K562 (cell line): ENCODE results near the gene FERMT3. TPM values are rescaled to one million over a fixed set of nuclear protein-coding genes. Genes with fewer than 3 reads are reported as not detected.
A peak's percentile ranks its signal among the peaks of the same experiment; 100 is the strongest.

Source experiments
- ARID1B ChIP-seq: fragments of 450-650 bp; IDR thresholded peaks from 2 replicates; pipeline ENCODE4 v1.6.1; 2016; ENCODE audit warnings: antibody characterized with exemption, mild to moderate bottlenecking, inconsistent platforms
- BRF1 ChIP-seq: IDR thresholded peaks from 3 replicates; pipeline ENCODE4 v1.6.1; 2011; ENCODE audit warnings: borderline replicate concordance, mild to moderate bottlenecking; ENCODE audit not compliant: insufficient read length; ENCODE audit errors: extremely low read depth
- CREBBP ChIP-seq: IDR thresholded peaks from one replicate; pipeline ENCODE4 v1.6.1; 2012; ENCODE audit warnings: low read depth, mild to moderate bottlenecking, control low read depth, inconsistent platforms, low read length
- DACH1 ChIP-seq: fragments of 450-650 bp; IDR thresholded peaks from 2 replicates; pipeline ENCODE4 v1.6.1; 2018; ENCODE audit not compliant: partially characterized antibody
- FOSL1 ChIP-seq: fragments of 200-800 bp; sonication (Bioruptor generic); conservative IDR thresholded peaks from 2 replicates; pipeline ENCODE4 v1.6.1; 2016; ENCODE audit warnings: missing genetic modification characterization, missing compliant biosample characterization
- MTA2 ChIP-seq: fragments of 450-650 bp; IDR thresholded peaks from 2 replicates; pipeline ENCODE4 v1.6.1; 2016; ENCODE audit warnings: low read depth
- NEUROD1 ChIP-seq: fragments of 150-350 bp; IDR thresholded peaks from 2 replicates; pipeline ENCODE4 v1.6.1; 2014; ENCODE audit warnings: borderline replicate concordance, low read length, low read depth; ENCODE audit not compliant: partially characterized antibody
- NR3C1 ChIP-seq: sonication (generic); formaldehyde crosslinking; IDR thresholded peaks from 2 replicates; pipeline ENCODE4 v1.8.1; 2022; ENCODE audit warnings: missing genetic modification reagents
- SMARCA4 ChIP-seq: fragments of 450-650 bp; IDR thresholded peaks from 2 replicates; pipeline ENCODE4 v1.6.1; 2016
- SMARCE1 ChIP-seq: fragments of 450-650 bp; IDR thresholded peaks from 2 replicates; pipeline ENCODE4 v1.7.1; 2016; ENCODE audit warnings: mild to moderate bottlenecking
- SRF ChIP-seq, 2 experiments: fragments of 250-450, 450-650 bp in 1 of 2; sonication (Bioruptor Pico) in 1 of 2; sonication (generic) in 1 of 2; formaldehyde crosslinking; IDR thresholded peaks; 2 replicates each; pipeline versions ENCODE4 v1.5.0 to v1.5.1; 2020 to 2022; ENCODE audit warnings: mild to moderate bottlenecking in 1 of 2, missing genetic modification reagents in 1 of 2
- ZBTB7A ChIP-seq: IDR thresholded peaks from 2 replicates; pipeline ENCODE4 v1.6.1; 2011; ENCODE audit warnings: low read depth, mild to moderate bottlenecking, low read length, moderate library complexity, borderline replicate concordance; ENCODE audit not compliant: control insufficient read depth
- ZNF436 ChIP-seq: fragments of 250-450, 450-650 bp; sonication (Bioruptor Pico); formaldehyde crosslinking; IDR thresholded peaks from 2 replicates; pipeline ENCODE4 v1.7.0; 2020; ENCODE audit warnings: mild to moderate bottlenecking
- polyA plus RNA-seq, 8 experiments: library from polyadenylated mRNA; depleted of rRNA in 4 of 8; stranded (reverse) in 5 of 8; unstranded in 3 of 8; fragments of >200 nt; fragmentation: Nextera tagmentation in 2 of 8; fragmentation: Illumina TruSeq in 1 of 8; extraction: Ambion mirVana in 2 of 8; extraction: Trizol in 1 of 8; gene quantifications; 2 replicates each; pipeline versions ENCODE4 v1.2.1 to v1.2.3, GENCODE V29; 2011 to 2014; ENCODE audit warnings: inconsistent platforms in 1 of 8, missing spikeins in 1 of 8
- total RNA-seq, 7 experiments: library from RNA; depleted of rRNA in 6 of 7; stranded (reverse); fragments of >200 nt in 6 of 7; fragmentation: Illumina TruSeq in 2 of 7; extraction: Trizol in 2 of 7; gene quantifications; 2 replicates each; pipeline versions ENCODE4 v1.2.1 to v1.2.3, GENCODE V29; 2011 to 2021; ENCODE audit warnings: low replicate concordance in 1 of 7
- TF ChIP-seq, protein P1 (sequence below): fragments of 450-650 bp; IDR thresholded peaks from 2 replicates; pipeline ENCODE4 v1.6.1; 2016
- TF ChIP-seq, protein P2 (sequence below): fragments of 250-450 bp; sonication (Bioruptor Pico); IDR thresholded peaks from 2 replicates; pipeline ENCODE4 v1.4.0; 2020; ENCODE audit warnings: mild to moderate bottlenecking, moderate library complexity
- TF ChIP-seq, protein P3 (sequence below): sonication (generic); formaldehyde crosslinking; IDR thresholded peaks from 2 replicates; pipeline ENCODE4 v1.8.1; 2023; ENCODE audit warnings: mild to moderate bottlenecking, missing genetic modification reagents
- TF ChIP-seq, protein P4 (sequence below), 2 experiments: fragments of 150-350 bp in 1 of 2; IDR thresholded peaks; 2 replicates each; pipeline ENCODE4 v1.6.1; 2012 to 2016; ENCODE audit warnings: low read depth in 2 of 2, low read length in 2 of 2, mild to moderate bottlenecking in 1 of 2, moderate library complexity in 1 of 2
- TF ChIP-seq, protein P5 (sequence below): sonication (generic); formaldehyde crosslinking; IDR thresholded peaks from 2 replicates; pipeline ENCODE4 v1.8.0; 2022; ENCODE audit warnings: mild to moderate bottlenecking, missing genetic modification reagents, borderline replicate concordance

Gene FERMT3
- total and polyA plus RNA-seq, 9 of the 15 experiments (the other 6 are each of a cell fraction or from before 2014, with no cell fraction given), result 3.2 to 275 (median 79.7) TPM

DNA sequence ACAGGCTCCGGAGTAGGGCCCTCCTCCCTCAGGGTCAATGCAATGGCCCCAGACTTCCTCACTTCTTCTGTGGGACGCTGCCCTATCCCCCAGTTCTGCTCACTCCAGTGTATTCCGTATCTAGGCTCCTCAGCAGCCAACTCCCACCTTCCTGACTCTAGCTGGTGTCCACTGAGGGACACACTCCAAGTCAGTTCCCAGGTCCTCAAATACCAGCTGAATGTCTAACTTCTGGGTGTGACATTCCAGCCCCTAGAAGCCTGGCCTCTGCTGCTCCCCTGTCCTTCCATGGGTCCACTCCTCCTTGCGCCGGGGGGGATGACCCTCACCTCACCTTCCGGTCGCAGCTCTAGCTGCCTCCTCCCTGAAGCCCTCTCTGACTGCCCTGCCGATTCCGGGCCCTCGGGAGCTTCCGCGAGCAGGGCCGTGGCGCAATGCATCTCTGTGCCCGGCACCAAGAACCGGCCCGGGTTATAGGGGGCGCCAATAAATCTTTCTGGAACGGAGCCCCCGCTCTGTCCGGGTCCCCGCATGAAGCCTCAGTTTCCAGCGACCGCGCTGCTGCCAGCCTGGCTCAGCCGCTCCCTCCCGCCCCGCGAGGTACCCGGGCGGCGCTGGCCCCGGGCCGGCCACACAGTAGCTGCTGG lies 62.5 kb downstream of the FERMT3 start (continued):
- peak; percentile 99 for TF ChIP-seq ZNF436 (CRISPR knock-in tag)
- no peak for TF ChIP-seq BRF1
- 0 out of 2 replicates have a peak, but pooled peaks have one; percentile 25 for TF ChIP-seq SMARCE1
- TF ChIP-seq NR3C1 (CRISPR knock-in tag), result no peak
- no peak for TF ChIP-seq DACH1
- TF ChIP-seq, protein P1, sequence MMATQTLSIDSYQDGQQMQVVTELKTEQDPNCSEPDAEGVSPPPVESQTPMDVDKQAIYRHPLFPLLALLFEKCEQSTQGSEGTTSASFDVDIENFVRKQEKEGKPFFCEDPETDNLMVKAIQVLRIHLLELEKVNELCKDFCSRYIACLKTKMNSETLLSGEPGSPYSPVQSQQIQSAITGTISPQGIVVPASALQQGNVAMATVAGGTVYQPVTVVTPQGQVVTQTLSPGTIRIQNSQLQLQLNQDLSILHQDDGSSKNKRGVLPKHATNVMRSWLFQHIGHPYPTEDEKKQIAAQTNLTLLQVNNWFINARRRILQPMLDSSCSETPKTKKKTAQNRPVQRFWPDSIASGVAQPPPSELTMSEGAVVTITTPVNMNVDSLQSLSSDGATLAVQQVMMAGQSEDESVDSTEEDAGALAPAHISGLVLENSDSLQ, result peak; percentile 11; the same call in 1 of the 2 replicates
- no peak; the same call in 1 of the 2 replicates for TF ChIP-seq ARID1B
- TF ChIP-seq SMARCA4, result no peak
- no peak for TF ChIP-seq MTA2
- TF ChIP-seq CREBBP, result no peak
- TF ChIP-seq FOSL1, result peak; percentile 47
- TF ChIP-seq, protein P2, sequence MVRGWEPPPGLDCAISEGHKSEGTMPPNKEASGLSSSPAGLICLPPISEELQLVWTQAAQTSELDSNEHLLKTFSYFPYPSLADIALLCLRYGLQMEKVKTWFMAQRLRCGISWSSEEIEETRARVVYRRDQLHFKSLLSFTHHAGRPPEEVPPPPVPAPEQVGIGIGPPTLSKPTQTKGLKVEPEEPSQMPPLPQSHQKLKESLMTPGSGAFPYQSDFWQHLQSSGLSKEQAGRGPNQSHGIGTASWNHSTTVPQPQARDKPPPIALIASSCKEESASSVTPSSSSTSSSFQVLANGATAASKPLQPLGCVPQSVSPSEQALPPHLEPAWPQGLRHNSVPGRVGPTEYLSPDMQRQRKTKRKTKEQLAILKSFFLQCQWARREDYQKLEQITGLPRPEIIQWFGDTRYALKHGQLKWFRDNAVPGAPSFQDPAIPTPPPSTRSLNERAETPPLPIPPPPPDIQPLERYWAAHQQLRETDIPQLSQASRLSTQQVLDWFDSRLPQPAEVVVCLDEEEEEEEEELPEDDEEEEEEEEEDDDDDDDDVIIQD (CRISPR knock-in tag), result no peak
- TF ChIP-seq, protein P3, sequence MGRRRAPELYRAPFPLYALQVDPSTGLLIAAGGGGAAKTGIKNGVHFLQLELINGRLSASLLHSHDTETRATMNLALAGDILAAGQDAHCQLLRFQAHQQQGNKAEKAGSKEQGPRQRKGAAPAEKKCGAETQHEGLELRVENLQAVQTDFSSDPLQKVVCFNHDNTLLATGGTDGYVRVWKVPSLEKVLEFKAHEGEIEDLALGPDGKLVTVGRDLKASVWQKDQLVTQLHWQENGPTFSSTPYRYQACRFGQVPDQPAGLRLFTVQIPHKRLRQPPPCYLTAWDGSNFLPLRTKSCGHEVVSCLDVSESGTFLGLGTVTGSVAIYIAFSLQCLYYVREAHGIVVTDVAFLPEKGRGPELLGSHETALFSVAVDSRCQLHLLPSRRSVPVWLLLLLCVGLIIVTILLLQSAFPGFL, result 0 out of 2 replicates have a peak, but pooled peaks have one; percentile 1
- TF ChIP-seq ZBTB7A, result peak; percentile 48; the same call in 1 of the 2 replicates
- TF ChIP-seq, protein P4, sequence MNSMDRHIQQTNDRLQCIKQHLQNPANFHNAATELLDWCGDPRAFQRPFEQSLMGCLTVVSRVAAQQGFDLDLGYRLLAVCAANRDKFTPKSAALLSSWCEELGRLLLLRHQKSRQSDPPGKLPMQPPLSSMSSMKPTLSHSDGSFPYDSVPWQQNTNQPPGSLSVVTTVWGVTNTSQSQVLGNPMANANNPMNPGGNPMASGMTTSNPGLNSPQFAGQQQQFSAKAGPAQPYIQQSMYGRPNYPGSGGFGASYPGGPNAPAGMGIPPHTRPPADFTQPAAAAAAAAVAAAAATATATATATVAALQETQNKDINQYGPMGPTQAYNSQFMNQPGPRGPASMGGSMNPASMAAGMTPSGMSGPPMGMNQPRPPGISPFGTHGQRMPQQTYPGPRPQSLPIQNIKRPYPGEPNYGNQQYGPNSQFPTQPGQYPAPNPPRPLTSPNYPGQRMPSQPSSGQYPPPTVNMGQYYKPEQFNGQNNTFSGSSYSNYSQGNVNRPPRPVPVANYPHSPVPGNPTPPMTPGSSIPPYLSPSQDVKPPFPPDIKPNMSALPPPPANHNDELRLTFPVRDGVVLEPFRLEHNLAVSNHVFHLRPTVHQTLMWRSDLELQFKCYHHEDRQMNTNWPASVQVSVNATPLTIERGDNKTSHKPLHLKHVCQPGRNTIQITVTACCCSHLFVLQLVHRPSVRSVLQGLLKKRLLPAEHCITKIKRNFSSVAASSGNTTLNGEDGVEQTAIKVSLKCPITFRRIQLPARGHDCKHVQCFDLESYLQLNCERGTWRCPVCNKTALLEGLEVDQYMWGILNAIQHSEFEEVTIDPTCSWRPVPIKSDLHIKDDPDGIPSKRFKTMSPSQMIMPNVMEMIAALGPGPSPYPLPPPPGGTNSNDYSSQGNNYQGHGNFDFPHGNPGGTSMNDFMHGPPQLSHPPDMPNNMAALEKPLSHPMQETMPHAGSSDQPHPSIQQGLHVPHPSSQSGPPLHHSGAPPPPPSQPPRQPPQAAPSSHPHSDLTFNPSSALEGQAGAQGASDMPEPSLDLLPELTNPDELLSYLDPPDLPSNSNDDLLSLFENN (IDR thresholded peaks at IDR 0.05; ENCODE audit: low read depth in 2 of 2, low read length in 2 of 2), result no peak
- 0 out of 4 replicates have a peak, but pooled peaks of 1 of the 2 experiments have one; percentile 20 for TF ChIP-seq SRF (CRISPR knock-in tag; IDR thresholded peaks at IDR 0.05)
- TF ChIP-seq NEUROD1, result no peak
- TF ChIP-seq, protein P5, sequence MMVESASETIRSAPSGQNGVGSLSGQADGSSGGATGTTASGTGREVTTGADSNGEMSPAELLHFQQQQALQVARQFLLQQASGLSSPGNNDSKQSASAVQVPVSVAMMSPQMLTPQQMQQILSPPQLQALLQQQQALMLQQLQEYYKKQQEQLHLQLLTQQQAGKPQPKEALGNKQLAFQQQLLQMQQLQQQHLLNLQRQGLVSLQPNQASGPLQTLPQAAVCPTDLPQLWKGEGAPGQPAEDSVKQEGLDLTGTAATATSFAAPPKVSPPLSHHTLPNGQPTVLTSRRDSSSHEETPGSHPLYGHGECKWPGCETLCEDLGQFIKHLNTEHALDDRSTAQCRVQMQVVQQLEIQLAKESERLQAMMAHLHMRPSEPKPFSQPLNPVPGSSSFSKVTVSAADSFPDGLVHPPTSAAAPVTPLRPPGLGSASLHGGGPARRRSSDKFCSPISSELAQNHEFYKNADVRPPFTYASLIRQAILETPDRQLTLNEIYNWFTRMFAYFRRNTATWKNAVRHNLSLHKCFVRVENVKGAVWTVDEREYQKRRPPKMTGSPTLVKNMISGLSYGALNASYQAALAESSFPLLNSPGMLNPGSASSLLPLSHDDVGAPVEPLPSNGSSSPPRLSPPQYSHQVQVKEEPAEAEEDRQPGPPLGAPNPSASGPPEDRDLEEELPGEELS (CRISPR knock-in tag), result 0 out of 2 replicates have a peak, but pooled peaks have one; percentile 6
